Calu3 (cell line): ENCODE measurements around the gene FSCN2. TPM values are rescaled to one million over a fixed set of nuclear protein-coding genes. Genes with fewer than 3 reads are reported as not detected.

Experiments
- BruUV-seq: library from RNA; stranded (reverse); fragments of 400-500 nt; replicated peaks from 2 replicates; lab custom pipeline; 2021; lab: Mats Ljungman, UMichigan
- CTCF ChIA-PET: fragments of 300-600 bp; sonication (Branson Sonifier 250); formaldehyde crosslinking; loops from one replicate; lab custom pipeline; 2022; ENCODE audit warnings: antibody characterized with exemption; lab: Charles Lee
- DNase-seq: peaks from one replicate; pipeline ENCODE4 v3.0.0; 2022
- H3K27ac Mint-ChIP-seq: one replicate; pipeline ENCODE4 v1.8.0; 2022; ENCODE audit warnings: mixed read lengths; ENCODE audit not compliant: unreplicated experiment
- H3K27me3 Mint-ChIP-seq: one replicate; pipeline ENCODE4 v1.8.0; 2022; ENCODE audit warnings: mixed read lengths; ENCODE audit not compliant: unreplicated experiment
- H3K36me3 Mint-ChIP-seq: one replicate; pipeline ENCODE4 v1.8.0; 2022; ENCODE audit warnings: mild to moderate bottlenecking, moderate library complexity, mixed read lengths; ENCODE audit not compliant: insufficient read depth, unreplicated experiment
- H3K4me1 Mint-ChIP-seq: one replicate; pipeline ENCODE4 v1.8.0; 2022; ENCODE audit warnings: mild to moderate bottlenecking, low read depth, mixed read lengths; ENCODE audit not compliant: unreplicated experiment
- H3K4me3 Mint-ChIP-seq: one replicate; pipeline ENCODE4 v1.8.0; 2022; ENCODE audit warnings: mild to moderate bottlenecking, low read depth, moderate library complexity, mixed read lengths; ENCODE audit not compliant: unreplicated experiment
- H3K9me3 Mint-ChIP-seq: one replicate; pipeline ENCODE4 v1.8.0; 2022; ENCODE audit warnings: low read depth, mixed read lengths; ENCODE audit not compliant: unreplicated experiment
- CTCF ChIP-seq: fragments of 200-600 bp; IDR thresholded peaks from one replicate; pipeline ENCODE4 v1.8.0; 2022; ENCODE audit warnings: antibody characterized with exemption; ENCODE audit not compliant: unreplicated experiment
- intact Hi-C: fragments of 100-400 bp; cut with micrococcal nuclease; formaldehyde crosslinking; loops from one replicate; pipeline ENCODE4 v1.10.0; 2022; ENCODE audit not compliant: unreplicated experiment
- total RNA-seq: library from RNA; stranded (reverse); gene quantifications from 2 replicates; pipeline ENCODE4 v1.2.3, GENCODE V29; 2022

The FSCN2 gene
- total RNA-seq, 1 experiment from 2014 or later, result 5.5 TPM

GRCh38 chr17:81483862-81484194 is 44.3 kb upstream of the FSCN2 start:
- Mint-ChIP-seq H3K36me3 (peaks cover 4% of the 10 kb centered on the region), H3K27ac (no peak overlapping the region), H3K4me1 (no peaks in the 10 kb centered on the region), H3K4me3 (peak overlapping the region; percentile 39), H3K27me3 (peaks cover 29% of the 10 kb centered on the region), H3K9me3 (no peaks in the 10 kb centered on the region)
- BruUV-seq, result no TSS peak
- TF ChIP-seq CTCF, result no peak
- intact Hi-C loops, result loop anchor here (5.0 to 10.0 kb wide), 2 partner anchors 189 to 232 kb away; partner anchors contain the start of gene SLC38A10
- CTCF ChIA-PET, result interaction anchor here (0.8 to 1.6 kb wide), 6 partner anchors 43 to 229 kb away, joined by 3 to 13 read pairs (median 8); no protein-coding TSS in a partner anchor
- DNase-seq, result no peak

GRCh38 chr17:81484195-81484979 is 43.8 kb upstream of the FSCN2 start:
- CTCF ChIA-PET, result interaction anchor here (0.6 to 1.6 kb wide), 19 partner anchors 24 to 246 kb away, joined by 3 to 13 read pairs (median 4); partner anchors contain the start of genes BAHCC1, NDUFAF8, SLC38A10 and TEPSIN
- Mint-ChIP-seq H3K4me1 (no peaks in the 10 kb centered on the region), H3K27me3 (peaks cover 24% of the 10 kb centered on the region), H3K4me3 (peak overlapping the region; percentile 39), H3K9me3 (no peaks in the 10 kb centered on the region), H3K36me3 (peaks cover 4% of the 10 kb centered on the region), H3K27ac (no peak overlapping the region)
- no TSS peak for BruUV-seq
- intact Hi-C loops, result loop anchor here (5.0 to 10.0 kb wide), 2 partner anchors 190 to 232 kb away; partner anchors contain the start of gene SLC38A10
- TF ChIP-seq CTCF, result peak; percentile 98
- peak; percentile 93 for DNase-seq

GRCh38 chr17:81486199-81486810 is 41.9 kb upstream of the FSCN2 start:
- intact Hi-C loops, result loop anchor here (10.0 kb wide), 1 partner anchor 192 kb away; the partner anchor contains the start of gene SLC38A10
- Mint-ChIP-seq H3K27me3 (peaks cover 31% of the 10 kb centered on the region), H3K4me1 (no peaks in the 10 kb centered on the region), H3K4me3 (no peak overlapping the region), H3K9me3 (no peaks in the 10 kb centered on the region), H3K27ac (no peak overlapping the region), H3K36me3 (peaks cover 4% of the 10 kb centered on the region)
- DNase-seq, result no peak
- BruUV-seq, result no TSS peak
- TF ChIP-seq CTCF, result no peak
- CTCF ChIA-PET, result no interaction called here

- Mint-ChIP-seq H3K27ac (no peak overlapping the region), H3K9me3 (no peaks in the 10 kb centered on the region), H3K4me1 (no peaks in the 10 kb centered on the region), H3K36me3 (peaks cover 4% of the 10 kb centered on the region), H3K4me3 (peak overlapping the region; percentile 36), H3K27me3 (peaks cover 38% of the 10 kb centered on the region)
- no TSS peak for BruUV-seq
- intact Hi-C loops, result loop anchor here (10.0 kb wide), 1 partner anchor 192 kb away; the partner anchor contains the start of gene SLC38A10
- no peak for TF ChIP-seq CTCF
- DNase-seq, result no peak
- CTCF ChIA-PET, result no interaction called here
These were observed 41.1 kb upstream of the FSCN2 start for GRCh38 chr17:81487089-81487486.
